Transverse colon (tissue), 4 donors: ENCODE measurements around the gene PRR5L. TPM values are rescaled to one million over a fixed set of nuclear protein-coding genes. Genes with fewer than 3 reads are reported as not detected.

Experiments
- DNase-seq: peaks from one replicate; pipeline ENCODE4 v3.0.0-alpha.2; 2019
- H3K27ac ChIP-seq, 4 donors: fragments of 200-600 bp; sonication (generic); 2 replicates each; pipeline ENCODE4 v1.5.1; 2016 to 2018; ENCODE audit warnings: inconsistent platforms in 4 of 4
- H3K27me3 ChIP-seq: fragments of 200-600 bp; sonication (generic); 2 replicates; pipeline ENCODE4 v1.5.1; 2017; ENCODE audit warnings: inconsistent platforms
- H3K36me3 ChIP-seq, 4 donors: fragments of 200-600 bp; sonication (generic); 2 replicates each; pipeline ENCODE4 v1.5.1; 2017 to 2019; ENCODE audit warnings: inconsistent platforms in 4 of 4
- H3K4me1 ChIP-seq, 4 donors: fragments of 200-600 bp; sonication (generic); 2 replicates each; pipeline ENCODE4 v1.5.1; 2017 to 2020; ENCODE audit warnings: inconsistent platforms in 4 of 4
- H3K4me3 ChIP-seq, 4 donors: fragments of 200-600 bp; sonication (generic); 1 replicate in 1 of 4; 2 replicates in 3 of 4; pipeline versions ENCODE4 v1.5.1 to v1.6.1; 2017 to 2019; ENCODE audit warnings: inconsistent platforms in 4 of 4
- H3K9me3 ChIP-seq, 2 donors: fragments of 200-600 bp; sonication (generic); 2 replicates each; pipeline ENCODE4 v1.5.1; 2017 to 2019; ENCODE audit warnings: inconsistent platforms in 2 of 2
- EP300 ChIP-seq: sonication (generic); formaldehyde crosslinking; IDR thresholded peaks from one replicate; pipeline ENCODE4 v1.6.1; 2017; ENCODE audit warnings: antibody characterized with exemption, low read depth
- POLR2A ChIP-seq: fragments of 450-650 bp; IDR thresholded peaks from one replicate; pipeline ENCODE4 v1.6.1; 2016; ENCODE audit warnings: antibody characterized with exemption, mild to moderate bottlenecking, moderate library complexity
- POLR2AphosphoS5 ChIP-seq, 3 donors: sonication (generic); formaldehyde crosslinking; IDR thresholded peaks; one replicate each; pipeline ENCODE4 v1.6.1; 2016; ENCODE audit warnings: antibody characterized with exemption in 3 of 3
- WGBS, 2 donors: methylation state at CpG; one replicate each; pipeline ENCODE4 v1.1.5; 2018; ENCODE audit warnings: low coverage in 1 of 2; 5-methylcytosine and 5-hydroxymethylcytosine counted together
- in situ Hi-C, 4 donors: fragments of 200-750 bp; cut with MboI; loops; one replicate each; pipeline versions ENCODE4 v1.15.0 to v1.15.1; 2017; ENCODE audit warnings: low sequenced_read_pairs in 3 of 4, low pct_ligation_motif_present in 1 of 4, low pct_unique_long_range_greater_than_20kb in 1 of 4
- intact Hi-C: fragments of 100-400 bp; cut with DNase I; formaldehyde crosslinking; loops from one replicate; pipeline ENCODE4 v1.15.1; 2023; ENCODE audit warnings: low total_unique reads
- total RNA-seq, 4 donors: library from RNA; depleted of rRNA; stranded (reverse); fragments of >200 nt; gene quantifications; one replicate each; pipeline ENCODE4 v1.1.0, GENCODE V29; 2016
- TF ChIP-seq, protein P1 (sequence below), 5 experiments: fragments of 200-600 bp in 3 of 5; fragments of 450-650 bp in 2 of 5; sonication (generic) in 3 of 5; IDR thresholded peaks; 1 replicate in 2 of 5; 2 replicates in 3 of 5; pipeline ENCODE4 v1.5.1; 2016 to 2017; ENCODE audit warnings: antibody characterized with exemption in 5 of 5, inconsistent platforms in 3 of 5, mild to moderate bottlenecking in 2 of 5, moderate library complexity in 1 of 5

Gene PRR5L
- total RNA-seq, 4 donors from 2014 or later = 203 to 418 (median 251) TPM

DNA sequence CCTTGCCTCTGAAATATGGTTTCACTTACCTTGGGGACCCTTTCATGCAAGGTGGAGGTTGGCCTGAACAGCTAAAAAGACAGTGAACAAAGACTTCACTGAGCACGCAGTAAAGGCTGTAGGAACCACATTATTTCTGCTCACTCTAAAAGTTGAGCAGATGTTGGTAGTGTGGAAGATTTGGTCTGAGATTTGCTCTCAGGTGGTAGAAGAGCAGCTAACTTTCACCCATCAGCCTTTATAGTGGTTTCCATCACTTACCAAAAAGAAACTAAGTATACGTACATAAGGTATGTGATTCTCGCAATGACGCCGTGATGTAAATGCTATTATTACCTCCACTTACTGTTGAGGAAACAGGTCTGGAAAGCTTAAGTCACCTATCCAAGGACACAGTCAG is 47.3 kb downstream of the PRR5L start:
- 92 to 100% methylated on average over 3 to 5 of the region's 5 CpGs for WGBS, 2 donors
- Histone ChIP-seq H3K9me3 (no peaks in the 10 kb centered on the region), H3K4me3 (no peak overlapping the region), H3K27me3 (no peaks in the 10 kb centered on the region), H3K36me3 (no peaks in the 10 kb centered on the region), H3K27ac (no peak overlapping the region), H3K4me1 (peaks cover 0 to 21% (median 4%) of the 10 kb centered on the region in 4 donors)
- in situ Hi-C loops = no loop called here
- intact Hi-C loops = no loop called here
- no peak for DNase-seq
- TF ChIP-seq POLR2A = no peak
- no peak for TF ChIP-seq EP300
- TF ChIP-seq POLR2AphosphoS5 (IDR thresholded peaks at IDR 0.05) = no peak
- TF ChIP-seq, protein P1, sequence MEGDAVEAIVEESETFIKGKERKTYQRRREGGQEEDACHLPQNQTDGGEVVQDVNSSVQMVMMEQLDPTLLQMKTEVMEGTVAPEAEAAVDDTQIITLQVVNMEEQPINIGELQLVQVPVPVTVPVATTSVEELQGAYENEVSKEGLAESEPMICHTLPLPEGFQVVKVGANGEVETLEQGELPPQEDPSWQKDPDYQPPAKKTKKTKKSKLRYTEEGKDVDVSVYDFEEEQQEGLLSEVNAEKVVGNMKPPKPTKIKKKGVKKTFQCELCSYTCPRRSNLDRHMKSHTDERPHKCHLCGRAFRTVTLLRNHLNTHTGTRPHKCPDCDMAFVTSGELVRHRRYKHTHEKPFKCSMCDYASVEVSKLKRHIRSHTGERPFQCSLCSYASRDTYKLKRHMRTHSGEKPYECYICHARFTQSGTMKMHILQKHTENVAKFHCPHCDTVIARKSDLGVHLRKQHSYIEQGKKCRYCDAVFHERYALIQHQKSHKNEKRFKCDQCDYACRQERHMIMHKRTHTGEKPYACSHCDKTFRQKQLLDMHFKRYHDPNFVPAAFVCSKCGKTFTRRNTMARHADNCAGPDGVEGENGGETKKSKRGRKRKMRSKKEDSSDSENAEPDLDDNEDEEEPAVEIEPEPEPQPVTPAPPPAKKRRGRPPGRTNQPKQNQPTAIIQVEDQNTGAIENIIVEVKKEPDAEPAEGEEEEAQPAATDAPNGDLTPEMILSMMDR (IDR thresholded peaks at IDR 0.05) = no peak

DNA sequence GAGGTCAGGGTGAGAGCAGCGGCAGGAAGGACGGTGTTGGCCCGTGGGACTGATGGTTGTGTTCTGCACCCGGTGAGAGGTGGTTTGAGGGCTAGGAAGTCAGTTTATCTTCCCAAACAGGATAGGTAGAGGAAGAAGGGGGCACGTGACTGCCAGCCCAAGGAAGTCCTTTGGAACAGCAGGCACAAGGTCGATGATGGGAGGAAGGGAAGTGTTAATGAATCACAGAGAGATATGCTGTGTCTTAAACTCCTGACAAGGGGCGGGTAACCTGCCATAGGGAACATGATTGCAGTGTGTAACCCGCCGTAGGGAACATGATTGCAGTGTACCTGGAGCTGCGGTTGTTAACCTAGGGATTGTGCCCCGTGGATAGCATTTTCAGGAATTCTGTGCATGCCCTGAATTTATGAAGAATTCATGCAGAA is 49.0 kb downstream of the PRR5L start:
- intact Hi-C loops = no loop called here
- Histone ChIP-seq H3K4me1 (peaks cover 0 to 21% (median 4%) of the 10 kb centered on the region in 4 donors), H3K27ac (peak overlapping the region; percentile 79 to 87 (median 82)), H3K4me3 (no peak overlapping the region), H3K36me3 (no peaks in the 10 kb centered on the region), H3K9me3 (no peaks in the 10 kb centered on the region), H3K27me3 (no peaks in the 10 kb centered on the region)
- TF ChIP-seq, protein P1 (IDR thresholded peaks at IDR 0.05) = no peak
- TF ChIP-seq EP300 (no peak), POLR2A (peak; percentile 67), POLR2AphosphoS5 (IDR thresholded peaks at IDR 0.05) (peak in 2 of 3 donors; percentile 74 to 80)
- peak; percentile 75 for DNase-seq
- in situ Hi-C loops = no loop called here
- 48 to 57% methylated on average over 3 to 11 of the region's 11 CpGs for WGBS, 2 donors

DNA sequence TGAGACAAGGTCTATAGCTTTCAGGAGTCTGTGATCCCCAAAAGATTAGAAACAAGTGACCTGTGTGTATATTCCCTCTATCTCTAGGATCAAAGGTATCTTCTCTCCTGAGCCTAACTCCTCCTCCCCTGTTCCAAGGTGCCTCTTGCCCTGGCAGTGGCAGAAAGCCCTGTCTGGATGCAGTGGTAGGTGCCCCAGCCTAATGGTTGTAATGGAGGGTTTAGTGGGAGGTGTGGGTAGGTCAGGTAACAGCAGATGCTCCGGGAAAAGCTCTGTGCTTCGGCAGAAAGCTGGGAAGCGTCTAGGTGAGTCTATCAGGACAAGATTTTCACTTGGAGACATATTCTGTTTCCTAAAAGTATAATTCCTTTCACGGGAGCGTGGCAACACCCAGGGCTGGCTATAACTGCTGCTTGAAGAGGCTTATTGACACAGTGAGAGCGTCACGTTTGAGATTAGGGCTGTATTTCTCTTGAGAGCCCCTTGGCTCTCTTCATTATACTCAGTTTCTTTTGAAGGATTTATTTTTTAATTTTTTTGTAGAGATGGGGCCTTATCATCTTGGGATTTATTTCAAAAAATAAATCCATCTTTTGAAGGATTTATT is 49.5 kb downstream of the PRR5L start:
- intact Hi-C loops (no loop called here), in situ Hi-C loops (no loop called here)
- TF ChIP-seq POLR2A (peak; percentile 46), POLR2AphosphoS5 (IDR thresholded peaks at IDR 0.05) (no peak), EP300 (no peak)
- H3K36me3 ChIP-seq = no peaks in the 10 kb centered on the region
- DNase-seq = peak; percentile 45
- no peaks in the 10 kb centered on the region for H3K27me3 ChIP-seq
- peak overlapping the region in 1 of 4 donors; percentile 8 for H3K4me3 ChIP-seq
- peak overlapping the region; percentile 79 to 87 (median 82) for H3K27ac ChIP-seq
- 51 to 60% methylated on average over 7 of the region's 7 CpGs for WGBS, 2 donors
- H3K4me1 ChIP-seq = peaks cover 0 to 21% (median 4%) of the 10 kb centered on the region in 4 donors
- H3K9me3 ChIP-seq = no peaks in the 10 kb centered on the region

DNA sequence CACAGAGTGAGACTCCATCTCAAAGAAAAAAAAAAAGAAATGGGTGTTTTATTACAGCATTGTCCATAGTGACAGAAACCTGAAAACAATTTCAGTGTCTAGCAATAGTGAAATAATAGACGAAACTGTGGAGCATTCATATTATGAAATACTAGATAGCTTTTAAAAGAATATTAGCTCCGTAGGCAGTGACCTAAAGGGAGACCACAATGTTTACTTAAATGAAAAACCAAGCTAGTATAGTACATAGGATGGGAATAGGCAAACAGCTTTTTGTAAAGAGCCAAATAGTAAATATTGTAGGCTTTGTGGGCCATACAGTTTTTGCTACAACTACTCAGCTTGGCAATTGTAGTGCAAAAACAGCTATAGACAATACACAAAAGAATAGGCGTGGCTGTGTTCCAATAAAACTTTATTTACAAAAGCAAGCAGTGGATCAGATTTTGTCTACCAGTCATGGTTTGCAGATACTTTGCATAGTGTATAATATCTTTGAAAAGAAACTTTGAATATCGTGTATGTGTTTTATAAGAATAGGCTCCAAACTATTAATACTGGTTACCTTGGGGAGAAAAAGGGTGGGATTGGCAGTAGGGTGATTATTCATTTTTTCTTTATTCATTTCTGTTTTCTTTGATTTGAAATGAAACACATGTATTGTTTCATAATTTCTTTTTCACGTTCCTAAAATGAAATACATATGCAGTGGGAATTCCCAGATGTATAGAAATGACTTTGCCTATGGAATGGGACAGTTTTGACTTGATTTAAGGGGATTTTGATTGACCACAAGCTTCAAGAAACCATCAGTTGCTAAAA is 50.7 kb downstream of the PRR5L start:
- 79 to 88% methylated on average over 5 of the region's 5 CpGs for WGBS, 2 donors
- peak overlapping the region; percentile 79 to 87 (median 82) for H3K27ac ChIP-seq
- in situ Hi-C loops = no loop called here

More for the DNA sequence above, 50.7 kb downstream of the PRR5L start:
- intact Hi-C loops = no loop called here
- TF ChIP-seq POLR2A (no peak), POLR2AphosphoS5 (IDR thresholded peaks at IDR 0.05) (no peak), EP300 (no peak)
- TF ChIP-seq, protein P1 (IDR thresholded peaks at IDR 0.05) = no peak
- Histone ChIP-seq H3K36me3 (no peaks in the 10 kb centered on the region), H3K4me3 (no peak overlapping the region), H3K9me3 (no peaks in the 10 kb centered on the region), H3K4me1 (peaks cover 0 to 21% (median 4%) of the 10 kb centered on the region in 4 donors), H3K27me3 (no peaks in the 10 kb centered on the region)
- DNase-seq = no peak
